ENCODE measurements around the gene PDAP1.

Gene PDAP1

GRCh38 chr7:99397297-99397983 is 11.0 kb downstream of the PDAP1 start:
- no peak overlapping the region for H3K27ac ChIP-seq (ENCODE audit: insufficient read depth, low read length, poor library complexity, severe bottlenecking)
- H3K4me1 ChIP-seq (ENCODE audit: control insufficient read depth, insufficient read depth, low read length, poor library complexity, severe bottlenecking): peaks cover 11% of the 10 kb centered on the region
- H3K27me3 ChIP-seq (replicated peaks; ENCODE audit: control insufficient read depth, insufficient read depth, low read length, poor library complexity, severe bottlenecking): no peaks in the 10 kb centered on the region
- H3K36me3 ChIP-seq (ENCODE audit: control insufficient read depth, insufficient read depth, low read length): peaks cover 59% of the 10 kb centered on the region
- no peaks in the 10 kb centered on the region for H3K9me3 ChIP-seq (ENCODE audit: control insufficient read depth, low read length)
- no peak for DNase-seq
- no peak overlapping the region for H3K4me3 ChIP-seq (ENCODE audit: insufficient read depth, low read depth, low read length, poor library complexity, severe bottlenecking)

GRCh38 chr7:99396418-99397296 is 11.7 kb downstream of the PDAP1 start:
- Histone ChIP-seq H3K4me3 (ENCODE audit: insufficient read depth, low read depth, low read length, poor library complexity, severe bottlenecking) (no peak overlapping the region), H3K36me3 (ENCODE audit: control insufficient read depth, insufficient read depth, low read length) (peaks cover 56% of the 10 kb centered on the region), H3K4me1 (ENCODE audit: control insufficient read depth, insufficient read depth, low read length, poor library complexity, severe bottlenecking) (peaks cover 17% of the 10 kb centered on the region), H3K27ac (ENCODE audit: insufficient read depth, low read length, poor library complexity, severe bottlenecking) (no peak overlapping the region), H3K9me3 (ENCODE audit: control insufficient read depth, low read length) (no peaks in the 10 kb centered on the region), H3K27me3 (replicated peaks; ENCODE audit: control insufficient read depth, insufficient read depth, low read length, poor library complexity, severe bottlenecking) (no peaks in the 10 kb centered on the region)
- no peak for DNase-seq

GRCh38 chr7:99395616-99396327 is 12.6 kb downstream of the PDAP1 start:
- no peak for DNase-seq
- H3K9me3 ChIP-seq (ENCODE audit: control insufficient read depth, low read length): no peaks in the 10 kb centered on the region
- no peak overlapping the region for H3K4me3 ChIP-seq (ENCODE audit: insufficient read depth, low read depth, low read length, poor library complexity, severe bottlenecking)
- no peaks in the 10 kb centered on the region for H3K27me3 ChIP-seq (replicated peaks; ENCODE audit: control insufficient read depth, insufficient read depth, low read length, poor library complexity, severe bottlenecking)
- peaks cover 58% of the 10 kb centered on the region for H3K36me3 ChIP-seq (ENCODE audit: control insufficient read depth, insufficient read depth, low read length)
- peaks cover 17% of the 10 kb centered on the region for H3K4me1 ChIP-seq (ENCODE audit: control insufficient read depth, insufficient read depth, low read length, poor library complexity, severe bottlenecking)
- no peak overlapping the region for H3K27ac ChIP-seq (ENCODE audit: insufficient read depth, low read length, poor library complexity, severe bottlenecking)

GRCh38 chr7:99394188-99394502 is 14.3 kb downstream of the PDAP1 start:
- Histone ChIP-seq H3K4me1 (ENCODE audit: control insufficient read depth, insufficient read depth, low read length, poor library complexity, severe bottlenecking) (peaks cover 17% of the 10 kb centered on the region), H3K4me3 (ENCODE audit: insufficient read depth, low read depth, low read length, poor library complexity, severe bottlenecking) (no peak overlapping the region), H3K9me3 (ENCODE audit: control insufficient read depth, low read length) (no peaks in the 10 kb centered on the region), H3K36me3 (ENCODE audit: control insufficient read depth, insufficient read depth, low read length) (peaks cover 67% of the 10 kb centered on the region), H3K27me3 (replicated peaks; ENCODE audit: control insufficient read depth, insufficient read depth, low read length, poor library complexity, severe bottlenecking) (no peaks in the 10 kb centered on the region), H3K27ac (ENCODE audit: insufficient read depth, low read length, poor library complexity, severe bottlenecking) (peak overlapping the region; percentile 74)
- DNase-seq: no peak

GRCh38 chr7:99393355-99394187 is 14.8 kb downstream of the PDAP1 start:
- Histone ChIP-seq H3K27me3 (replicated peaks; ENCODE audit: control insufficient read depth, insufficient read depth, low read length, poor library complexity, severe bottlenecking) (no peaks in the 10 kb centered on the region), H3K9me3 (ENCODE audit: control insufficient read depth, low read length) (no peaks in the 10 kb centered on the region), H3K4me1 (ENCODE audit: control insufficient read depth, insufficient read depth, low read length, poor library complexity, severe bottlenecking) (peaks cover 17% of the 10 kb centered on the region), H3K36me3 (ENCODE audit: control insufficient read depth, insufficient read depth, low read length) (peaks cover 69% of the 10 kb centered on the region), H3K4me3 (ENCODE audit: insufficient read depth, low read depth, low read length, poor library complexity, severe bottlenecking) (peak overlapping the region; percentile 45), H3K27ac (ENCODE audit: insufficient read depth, low read length, poor library complexity, severe bottlenecking) (peak overlapping the region; percentile 74)
- no peak for DNase-seq

GRCh38 chr7:99392659-99393354 is 15.6 kb downstream of the PDAP1 start:
- Histone ChIP-seq H3K4me3 (ENCODE audit: insufficient read depth, low read depth, low read length, poor library complexity, severe bottlenecking) (peak overlapping the region; percentile 45), H3K27me3 (replicated peaks; ENCODE audit: control insufficient read depth, insufficient read depth, low read length, poor library complexity, severe bottlenecking) (no peaks in the 10 kb centered on the region), H3K9me3 (ENCODE audit: control insufficient read depth, low read length) (no peaks in the 10 kb centered on the region), H3K36me3 (ENCODE audit: control insufficient read depth, insufficient read depth, low read length) (peaks cover 74% of the 10 kb centered on the region), H3K4me1 (ENCODE audit: control insufficient read depth, insufficient read depth, low read length, poor library complexity, severe bottlenecking) (peaks cover 17% of the 10 kb centered on the region), H3K27ac (ENCODE audit: insufficient read depth, low read length, poor library complexity, severe bottlenecking) (peak overlapping the region; percentile 74)
- peak; percentile 70 to 84 (median 81) for DNase-seq

GRCh38 chr7:99392046-99392445 is 16.4 kb downstream of the PDAP1 start:
- peaks cover 75% of the 10 kb centered on the region for H3K36me3 ChIP-seq (ENCODE audit: control insufficient read depth, insufficient read depth, low read length)
- H3K4me1 ChIP-seq (ENCODE audit: control insufficient read depth, insufficient read depth, low read length, poor library complexity, severe bottlenecking): peaks cover 17% of the 10 kb centered on the region
- no peaks in the 10 kb centered on the region for H3K27me3 ChIP-seq (replicated peaks; ENCODE audit: control insufficient read depth, insufficient read depth, low read length, poor library complexity, severe bottlenecking)
- no peaks in the 10 kb centered on the region for H3K9me3 ChIP-seq (ENCODE audit: control insufficient read depth, low read length)
- H3K27ac ChIP-seq (ENCODE audit: insufficient read depth, low read length, poor library complexity, severe bottlenecking): peak overlapping the region; percentile 74
- no peak for DNase-seq
- H3K4me3 ChIP-seq (ENCODE audit: insufficient read depth, low read depth, low read length, poor library complexity, severe bottlenecking): no peak overlapping the region

- Histone ChIP-seq H3K9me3 (ENCODE audit: control insufficient read depth, low read length) (no peaks in the 10 kb centered on the region), H3K36me3 (ENCODE audit: control insufficient read depth, insufficient read depth, low read length) (peaks cover 78% of the 10 kb centered on the region), H3K27me3 (replicated peaks; ENCODE audit: control insufficient read depth, insufficient read depth, low read length, poor library complexity, severe bottlenecking) (no peaks in the 10 kb centered on the region), H3K27ac (ENCODE audit: insufficient read depth, low read length, poor library complexity, severe bottlenecking) (no peak overlapping the region), H3K4me3 (ENCODE audit: insufficient read depth, low read depth, low read length, poor library complexity, severe bottlenecking) (no peak overlapping the region), H3K4me1 (ENCODE audit: control insufficient read depth, insufficient read depth, low read length, poor library complexity, severe bottlenecking) (peaks cover 17% of the 10 kb centered on the region)
- no peak for DNase-seq
Measured at GRCh38 chr7:99390941-99391602, 17.3 kb downstream of the PDAP1 start.

- no peak for DNase-seq
- no peaks in the 10 kb centered on the region for H3K27me3 ChIP-seq (replicated peaks; ENCODE audit: control insufficient read depth, insufficient read depth, low read length, poor library complexity, severe bottlenecking)
- no peak overlapping the region for H3K27ac ChIP-seq (ENCODE audit: insufficient read depth, low read length, poor library complexity, severe bottlenecking)
- peaks cover 21% of the 10 kb centered on the region for H3K4me1 ChIP-seq (ENCODE audit: control insufficient read depth, insufficient read depth, low read length, poor library complexity, severe bottlenecking)
- no peak overlapping the region for H3K4me3 ChIP-seq (ENCODE audit: insufficient read depth, low read depth, low read length, poor library complexity, severe bottlenecking)
- H3K9me3 ChIP-seq (ENCODE audit: control insufficient read depth, low read length): no peaks in the 10 kb centered on the region
- H3K36me3 ChIP-seq (ENCODE audit: control insufficient read depth, insufficient read depth, low read length): peaks cover 70% of the 10 kb centered on the region
Measured at GRCh38 chr7:99389772-99390171, 18.6 kb downstream of the PDAP1 start.

All from effector memory CD4-positive, alpha-beta T cell (primary cell).